ENCODE data around the gene LMAN2. TPM values are rescaled to one million over a fixed set of nuclear protein-coding genes. Genes with fewer than 3 reads are reported as not detected.

The LMAN2 gene
- total and polyA plus RNA-seq, 2 experiments from 2014 or later: 153 to 227 TPM

- DNase-seq (ENCODE audit: low spot score) (peak; percentile 99), ATAC-seq (peak; percentile 62)
- Histone ChIP-seq H2AFZ (peak overlapping the region; percentile 89), H3K79me2 (replicated peaks; ENCODE audit: insufficient read depth) (no peaks in the 10 kb centered on the region), H3K4me1 (ENCODE audit: insufficient read depth) (peaks cover 57% of the 10 kb centered on the region), H3K9me2 (ENCODE audit: insufficient read depth) (no peaks in the 10 kb centered on the region), H3K4me3 (peak overlapping the region; percentile 84), H3K36me3 (ENCODE audit: insufficient read depth) (no peaks in the 10 kb centered on the region), H3F3A (replicated peaks; ENCODE audit: low read depth) (peaks cover 27% of the 10 kb centered on the region; the same call in 1 of the 2 replicates), H3K27ac (ENCODE audit: low read depth) (peak overlapping the region; percentile 95), H3K27me3 (ENCODE audit: insufficient read depth) (peaks cover 20% of the 10 kb centered on the region), H3K4me2 (peak overlapping the region; percentile 97), H4K20me1 (replicated peaks; ENCODE audit: insufficient read depth) (no peaks in the 10 kb centered on the region; the same call in 1 of the 2 replicates)
- H3K4me3 Mint-ChIP-seq: peak overlapping the region; percentile 90
- peaks cover 33% of the 10 kb centered on the region for H3K27me3 Mint-ChIP-seq (ENCODE audit: insufficient read depth, low read depth, poor library complexity)
- no peaks in the 10 kb centered on the region; the same call in 2 of the 3 replicates for H3K9me3 Mint-ChIP-seq
- peak overlapping the region; percentile 98 for H3K27ac Mint-ChIP-seq
- TF ChIP-seq ZNF331 (CRISPR knock-in tag; IDR thresholded peaks at IDR 0.05; ENCODE audit: low read depth) (no peak), JUNB (IDR thresholded peaks at IDR 0.05; ENCODE audit: unreplicated experiment) (no peak), POLR2AphosphoS5 (IDR thresholded peaks at IDR 0.05; ENCODE audit: low read depth) (peak; percentile 66), ZNF462 (CRISPR knock-in tag; IDR thresholded peaks at IDR 0.05) (no peak), EZH2 (IDR thresholded peaks at IDR 0.05; ENCODE audit: low read depth, unreplicated experiment) (no peak), EZH2phosphoT487 (IDR thresholded peaks at IDR 0.05; ENCODE audit: unreplicated experiment) (no peak)
- peaks cover 11% of the 10 kb centered on the region for H3K36me3 Mint-ChIP-seq (ENCODE audit: low read depth)
- peaks cover 60% of the 10 kb centered on the region for H3K4me1 Mint-ChIP-seq
These were observed 15.3 kb upstream of the LMAN2 start for GRCh38 chr5:177366528-177367322.

Data from GM23338 (cell line).